KMS-11 (cell line): ENCODE data around the gene TRNT1.

Experiments used
- H2AFZ ChIP-seq: fragments of 200-600 bp; sonication (generic); 2 replicates; pipeline ENCODE4 v1.6.1; 2016; ENCODE audit warnings: antibody characterized with exemption, mixed run types, low read depth
- H3K27ac ChIP-seq: fragments of 200-600 bp; sonication (generic); 2 replicates; pipeline ENCODE4 v1.6.1; 2016; ENCODE audit warnings: mild to moderate bottlenecking, mixed run types
- H3K27me3 ChIP-seq: fragments of 200-600 bp; sonication (generic); 2 replicates; pipeline ENCODE4 v1.6.1; 2017; ENCODE audit warnings: mild to moderate bottlenecking, low read depth, mixed run types, moderate library complexity; ENCODE audit not compliant: insufficient read depth
- H3K36me3 ChIP-seq: fragments of 200-600 bp; sonication (generic); 2 replicates; pipeline ENCODE4 v1.6.1; 2017; ENCODE audit warnings: mild to moderate bottlenecking, mixed run types; ENCODE audit not compliant: insufficient read depth
- H3K4me1 ChIP-seq: fragments of 200-600 bp; sonication (generic); 2 replicates; pipeline ENCODE4 v1.6.1; 2016; ENCODE audit warnings: mild to moderate bottlenecking, low read depth, mixed run types; ENCODE audit not compliant: poor library complexity, severe bottlenecking
- H3K4me2 ChIP-seq: fragments of 200-600 bp; sonication (generic); 2 replicates; pipeline ENCODE4 v1.7.0; 2016; ENCODE audit warnings: mild to moderate bottlenecking, mixed run types
- H3K4me3 ChIP-seq: fragments of 200-600 bp; sonication (generic); IDR thresholded peaks from 2 replicates; pipeline ENCODE4 v1.6.1; 2017; ENCODE audit warnings: low read depth, low read length, mixed read lengths; ENCODE audit not compliant: insufficient read depth
- H3K79me2 ChIP-seq: fragments of 200-600 bp; sonication (generic); 2 replicates; pipeline ENCODE4 v1.6.1; 2016; ENCODE audit warnings: low read depth, mixed run types; ENCODE audit not compliant: insufficient read depth
- H3K9ac ChIP-seq: fragments of 200-600 bp; sonication (generic); 2 replicates; pipeline ENCODE4 v1.6.1; 2016; ENCODE audit warnings: mild to moderate bottlenecking, mixed run types
- H4K20me1 ChIP-seq: fragments of 200-600 bp; sonication (generic); 2 replicates; pipeline ENCODE4 v1.6.1; 2016; ENCODE audit warnings: mild to moderate bottlenecking, mixed run types; ENCODE audit not compliant: insufficient read depth
- CTCF ChIP-seq: fragments of 200-600 bp; sonication (generic); conservative IDR thresholded peaks from 2 replicates; pipeline ENCODE4 v1.6.1; 2017; ENCODE audit warnings: low read depth, mild to moderate bottlenecking, antibody characterized with exemption, low read length, moderate library complexity, mixed read lengths

The TRNT1 gene

GRCh38 chr3:3109407-3110298 lies 17.1 kb upstream of the TRNT1 start:
- no peak overlapping the region for H2AFZ ChIP-seq
- no peak overlapping the region for H3K4me2 ChIP-seq
- no peaks in the 10 kb centered on the region for H3K79me2 ChIP-seq
- H3K27me3 ChIP-seq = no peaks in the 10 kb centered on the region
- no peaks in the 10 kb centered on the region for H3K4me1 ChIP-seq
- no peak overlapping the region for H3K27ac ChIP-seq
- no peaks in the 10 kb centered on the region for H4K20me1 ChIP-seq
- H3K4me3 ChIP-seq = no peak overlapping the region
- TF ChIP-seq CTCF = no peak
- H3K9ac ChIP-seq = no peak overlapping the region
- no peaks in the 10 kb centered on the region for H3K36me3 ChIP-seq

- Histone ChIP-seq H3K9ac (no peak within 1 kb of the TSS), H3K79me2 (no peaks in the 10 kb centered on the region), H2AFZ (no peak within 1 kb of the TSS), H3K4me3 (no peak within 1 kb of the TSS), H3K4me2 (no peak within 1 kb of the TSS), H3K27ac (no peak within 1 kb of the TSS), H3K4me1 (no peaks in the 10 kb centered on the region), H3K36me3 (no peaks in the 10 kb centered on the region), H4K20me1 (no peaks in the 10 kb centered on the region), H3K27me3 (no peaks in the 10 kb centered on the region)
- TF ChIP-seq CTCF = no peak
Measured at GRCh38 chr3:3110299-3110630, 16.5 kb upstream of the TRNT1 start, which contains the start of gene IL5RA. Gene IL5RA (minus strand): TSS chr3:3110374. CDS start chr3:3104984, 5,390 bp downstream.

GRCh38 chr3:3110749-3111361 lies 15.9 kb upstream of the TRNT1 start:
- Histone ChIP-seq H3K4me1 (no peaks in the 10 kb centered on the region), H4K20me1 (no peaks in the 10 kb centered on the region), H3K27me3 (no peaks in the 10 kb centered on the region), H3K27ac (no peak overlapping the region), H3K4me3 (no peak overlapping the region), H3K4me2 (no peak overlapping the region), H2AFZ (no peak overlapping the region), H3K79me2 (no peaks in the 10 kb centered on the region), H3K9ac (no peak overlapping the region), H3K36me3 (no peaks in the 10 kb centered on the region)
- TF ChIP-seq CTCF = no peak

- no peak overlapping the region for H3K9ac ChIP-seq
- H3K27ac ChIP-seq = no peak overlapping the region
- TF ChIP-seq CTCF = no peak
Measured at GRCh38 chr3:3113042-3113709, 13.6 kb upstream of the TRNT1 start.

More at GRCh38 chr3:3113042-3113709, 13.6 kb upstream of the TRNT1 start:
- Histone ChIP-seq H3K4me1 (no peaks in the 10 kb centered on the region), H3K27me3 (no peaks in the 10 kb centered on the region), H3K79me2 (no peaks in the 10 kb centered on the region), H4K20me1 (no peaks in the 10 kb centered on the region), H3K4me3 (no peak overlapping the region), H3K4me2 (no peak overlapping the region), H3K36me3 (no peaks in the 10 kb centered on the region), H2AFZ (no peak overlapping the region)
